ENCODE data around the gene ZNF527.

ZNF527 gene

GRCh38 chr19:37333457-37333856 lies 37.4 kb upstream of the ZNF527 start:
- no peaks in the 10 kb centered on the region for H3F3A ChIP-seq (ENCODE audit: insufficient read depth, low read length)
- no peaks in the 10 kb centered on the region for H3K9me2 ChIP-seq (replicated peaks; ENCODE audit: insufficient read depth, low read length)
- H3K4me3 ChIP-seq (ENCODE audit: low read length), result no peak overlapping the region
- no peaks in the 10 kb centered on the region for H3K36me3 ChIP-seq (replicated peaks; ENCODE audit: insufficient read depth, low read length)
- no peaks in the 10 kb centered on the region for H3K27me3 ChIP-seq (replicated peaks; ENCODE audit: insufficient read depth, low read length)
- H3K9me3 ChIP-seq (replicated peaks; ENCODE audit: insufficient read depth, low read length), result no peaks in the 10 kb centered on the region
- no peak overlapping the region for H3K4me2 ChIP-seq (ENCODE audit: low read depth, low read length)
- no peak overlapping the region for H2AFZ ChIP-seq (ENCODE audit: low read length)
- H3K79me2 ChIP-seq (ENCODE audit: low read length), result no peaks in the 10 kb centered on the region
- H3K4me1 ChIP-seq (ENCODE audit: low read length), result no peaks in the 10 kb centered on the region
- no peak overlapping the region for H3K27ac ChIP-seq (ENCODE audit: low read length)
- no peak overlapping the region for H3K9ac ChIP-seq (ENCODE audit: low read length)
- TF ChIP-seq CTCF (IDR thresholded peaks at IDR 0.05; ENCODE audit: low read length), result no peak
- TF ChIP-seq EZH2phosphoT487 (IDR thresholded peaks at IDR 0.05; ENCODE audit: low read length), result no peak
- no peak for TF ChIP-seq EZH2 (optimal IDR thresholded peaks at IDR 0.05; ENCODE audit: low read depth, low read length)
- no peaks in the 10 kb centered on the region for H4K20me1 ChIP-seq (ENCODE audit: insufficient read depth, low read length)
- DNase-seq, result no peak

GRCh38 chr19:37334179-37335071 lies 36.5 kb upstream of the ZNF527 start:
- no peak for TF ChIP-seq EZH2 (optimal IDR thresholded peaks at IDR 0.05; ENCODE audit: low read depth, low read length)
- TF ChIP-seq EZH2phosphoT487 (IDR thresholded peaks at IDR 0.05; ENCODE audit: low read length), result no peak
- no peak for TF ChIP-seq CTCF (IDR thresholded peaks at IDR 0.05; ENCODE audit: low read length)
- Histone ChIP-seq H3K36me3 (replicated peaks; ENCODE audit: insufficient read depth, low read length) (no peaks in the 10 kb centered on the region), H4K20me1 (ENCODE audit: insufficient read depth, low read length) (no peaks in the 10 kb centered on the region), H3K4me1 (ENCODE audit: low read length) (no peaks in the 10 kb centered on the region), H3K4me3 (ENCODE audit: low read length) (peak overlapping the region; percentile 49), H3K9ac (ENCODE audit: low read length) (no peak overlapping the region), H2AFZ (ENCODE audit: low read length) (no peak overlapping the region), H3K79me2 (ENCODE audit: low read length) (no peaks in the 10 kb centered on the region), H3K27me3 (replicated peaks; ENCODE audit: insufficient read depth, low read length) (no peaks in the 10 kb centered on the region), H3K27ac (ENCODE audit: low read length) (no peak overlapping the region), H3K4me2 (ENCODE audit: low read depth, low read length) (peak overlapping the region; percentile 45; the same call in 1 of the 2 replicates), H3K9me3 (replicated peaks; ENCODE audit: insufficient read depth, low read length) (no peaks in the 10 kb centered on the region), H3K9me2 (replicated peaks; ENCODE audit: insufficient read depth, low read length) (no peaks in the 10 kb centered on the region), H3F3A (ENCODE audit: insufficient read depth, low read length) (no peaks in the 10 kb centered on the region)
- peak; percentile 54 for DNase-seq

- Histone ChIP-seq H3K27me3 (replicated peaks; ENCODE audit: insufficient read depth, low read length) (no peaks in the 10 kb centered on the region), H4K20me1 (ENCODE audit: insufficient read depth, low read length) (no peaks in the 10 kb centered on the region), H3K4me2 (ENCODE audit: low read depth, low read length) (no peak overlapping the region), H2AFZ (ENCODE audit: low read length) (no peak overlapping the region), H3K9me2 (replicated peaks; ENCODE audit: insufficient read depth, low read length) (no peaks in the 10 kb centered on the region), H3K9ac (ENCODE audit: low read length) (no peak overlapping the region), H3K4me3 (ENCODE audit: low read length) (no peak overlapping the region), H3F3A (ENCODE audit: insufficient read depth, low read length) (no peaks in the 10 kb centered on the region), H3K9me3 (replicated peaks; ENCODE audit: insufficient read depth, low read length) (no peaks in the 10 kb centered on the region), H3K4me1 (ENCODE audit: low read length) (no peaks in the 10 kb centered on the region), H3K79me2 (ENCODE audit: low read length) (no peaks in the 10 kb centered on the region), H3K27ac (ENCODE audit: low read length) (no peak overlapping the region), H3K36me3 (replicated peaks; ENCODE audit: insufficient read depth, low read length) (no peaks in the 10 kb centered on the region)
- DNase-seq, result no peak
- TF ChIP-seq CTCF (IDR thresholded peaks at IDR 0.05; ENCODE audit: low read length) (no peak), EZH2phosphoT487 (IDR thresholded peaks at IDR 0.05; ENCODE audit: low read length) (no peak), EZH2 (optimal IDR thresholded peaks at IDR 0.05; ENCODE audit: low read depth, low read length) (no peak)
These were observed 28.1 kb upstream of the ZNF527 start for GRCh38 chr19:37342753-37343152.

All from MM.1S (cell line).